GM12878 (cell line): ENCODE results near the gene ZMIZ1. TPM values are rescaled to one million over a fixed set of nuclear protein-coding genes. Genes with fewer than 3 reads are reported as not detected.

Experiments used
- ATAC-seq: fragments of 200-7000 bp; cut with Tn5 transposase; 3 replicates; pipeline ENCODE4 v1.9.1; 2020; ENCODE audit warnings: mild to moderate bottlenecking, moderate library complexity
- BruUV-seq: library from RNA; stranded (reverse); fragments of 400-500 nt; replicated peaks from 2 replicates; lab custom pipeline; 2021; lab: Mats Ljungman, UMichigan
- CTCF ChIA-PET: fragments of 300-600 bp; sonication (Branson Sonifier 250); formaldehyde crosslinking; extraction: SDS; loops from one replicate; lab custom pipeline; 2021; ENCODE audit warnings: inconsistent platforms; lab: Yijun Ruan, JAX
- POLR2A ChIA-PET: fragments of 350-600 bp; formaldehyde crosslinking; extraction: SDS; loops from one replicate; lab custom pipeline; 2021; ENCODE audit warnings: inconsistent platforms; lab: Charles Lee
- RAD21 ChIA-PET: fragments of 300-600 bp; sonication (Branson Sonifier 250); formaldehyde crosslinking; loops from one replicate; lab custom pipeline; 2023; ENCODE audit warnings: antibody characterized with exemption; ENCODE audit not compliant: unreplicated experiment; lab: Charles Lee
- SMC1A ChIA-PET: fragments of 300-600 bp; sonication (Branson Sonifier 250); formaldehyde crosslinking; loops from one replicate; lab custom pipeline; 2023; ENCODE audit not compliant: unreplicated experiment, uncharacterized antibody; lab: Charles Lee
- DNase-seq: peaks from one replicate; pipeline ENCODE4 v3.0.0-alpha.2; 2011; ENCODE audit warnings: low read depth, low spot score
- FAIRE-seq: peaks from 3 replicates; lab custom pipeline; 2011; peaks lifted over from hg19 to GRCh38; lab: Jason Lieb, UNC
- H2AFZ ChIP-seq: 2 replicates; pipeline ENCODE4 v1.6.0; 2011; ENCODE audit warnings: low read depth, low read length, control low read depth; ENCODE audit not compliant: control insufficient read depth
- H3K27ac ChIP-seq: 2 replicates; pipeline ENCODE4 v1.5.1; 2011; ENCODE audit warnings: control low read depth; ENCODE audit not compliant: control insufficient read depth, insufficient read depth
- H3K27me3 ChIP-seq, 2 experiments: replicated peaks in 1 of 2; 2 replicates each; pipeline versions ENCODE4 v1.6.0 to v1.6.1; 2011; ENCODE audit warnings: low read length in 1 of 2; ENCODE audit not compliant: control insufficient read depth in 2 of 2, insufficient read depth in 2 of 2
- H3K36me3 ChIP-seq, 2 experiments: 2 replicates each; pipeline ENCODE4 v1.5.1; 2011; ENCODE audit warnings: low read length in 1 of 2; ENCODE audit not compliant: control insufficient read depth in 2 of 2, insufficient read depth in 2 of 2
- H3K4me1 ChIP-seq: 2 replicates; pipeline ENCODE4 v1.6.1; 2011; ENCODE audit warnings: mild to moderate bottlenecking, low read length, moderate library complexity, mixed read lengths; ENCODE audit not compliant: control insufficient read depth, insufficient read depth
- H3K4me2 ChIP-seq: 2 replicates; pipeline ENCODE4 v1.6.0; 2011; ENCODE audit warnings: control low read depth; ENCODE audit not compliant: control insufficient read depth, insufficient read depth
- H3K4me3 ChIP-seq: fragments of 200-600 bp; sonication (generic); 2 replicates; pipeline ENCODE4 v1.5.1; 2016
- H3K79me2 ChIP-seq: 2 replicates; pipeline ENCODE4 v1.6.0; 2011; ENCODE audit warnings: low read length; ENCODE audit not compliant: control insufficient read depth, insufficient read depth
- H3K9ac ChIP-seq: 2 replicates; pipeline ENCODE4 v1.8.0; 2011; ENCODE audit warnings: low read length, control low read depth, mixed read lengths; ENCODE audit not compliant: control insufficient read depth, insufficient read depth
- H3K9me3 ChIP-seq: replicated peaks from 3 replicates; pipeline ENCODE4 v1.5.1; 2011; ENCODE audit warnings: mild to moderate bottlenecking, low read length; ENCODE audit not compliant: control insufficient read depth, insufficient read depth
- H4K20me1 ChIP-seq: 2 replicates; pipeline ENCODE4 v1.6.0; 2011; ENCODE audit not compliant: control insufficient read depth, insufficient read depth
- CTCF ChIP-seq, 3 experiments: IDR thresholded peaks in 2 of 3; conservative IDR thresholded peaks in 1 of 3; 2 replicates each; pipeline ENCODE4 v1.5.1; 2011; ENCODE audit warnings: low read depth in 3 of 3, low read length in 3 of 3, mild to moderate bottlenecking in 3 of 3, control low read depth in 2 of 3, moderate library complexity in 2 of 3, inconsistent platforms in 1 of 3, mixed read lengths in 1 of 3; ENCODE audit not compliant: control insufficient read depth in 2 of 3, insufficient read depth in 1 of 3; ENCODE audit errors: extremely low read depth in 1 of 3
- IKZF2 ChIP-seq, 2 experiments: fragments of 450-650 bp; IDR thresholded peaks; 2 replicates each; pipeline ENCODE4 v1.6.1; 2017; ENCODE audit warnings: mild to moderate bottlenecking in 2 of 2, moderate library complexity in 2 of 2
- IRF4 ChIP-seq: IDR thresholded peaks from 2 replicates; pipeline ENCODE4 v1.6.1; 2011; ENCODE audit warnings: low read depth, low read length
- NR2C1 ChIP-seq: fragments of 450-650 bp; IDR thresholded peaks from 2 replicates; pipeline ENCODE4 v1.6.1; 2017; ENCODE audit warnings: antibody characterized with exemption, mild to moderate bottlenecking, moderate library complexity
- SMAD5 ChIP-seq: IDR thresholded peaks from 2 replicates; pipeline ENCODE4 v1.6.1; 2016; ENCODE audit warnings: antibody characterized with exemption, low read depth
- WGBS: methylation state at CpG from one replicate; pipeline ENCODE4 v1.1.6; 2016; ENCODE audit warnings: low lambda C conversion rate; ENCODE audit not compliant: insufficient replicate concordance, insufficient coverage; ENCODE audit errors: missing lambda C conversion rate; 5-methylcytosine and 5-hydroxymethylcytosine counted together
- in situ Hi-C: fragments of 300-500 bp; cut with MboI; formaldehyde crosslinking; loops from 9 replicates; pipeline ENCODE4 v1.14.3; 2018; ENCODE audit warnings: mixed read lengths
- intact Hi-C: fragments of 100-400 bp; cut with micrococcal nuclease; formaldehyde crosslinking; loops from one replicate; pipeline ENCODE4 v1.14.2; 2022; ENCODE audit not compliant: unreplicated experiment
- polyA plus RNA-seq, 11 experiments: library from polyadenylated mRNA; depleted of rRNA in 4 of 11; unstranded in 6 of 11; stranded (reverse) in 5 of 11; fragments of >200 nt; fragmentation: Nextera tagmentation in 4 of 11; fragmentation: Illumina TruSeq in 1 of 11; extraction: Ambion mirVana in 4 of 11; extraction: Trizol in 1 of 11; gene quantifications; 1 replicate in 1 of 11; 2 replicates in 10 of 11; pipeline versions ENCODE4 v1.2.1 to v1.2.3, GENCODE V29; 2011 to 2016; ENCODE audit warnings: inconsistent platforms in 2 of 11, missing spikeins in 2 of 11, low read depth in 1 of 11
- total RNA-seq, 4 experiments: library from RNA; depleted of rRNA in 3 of 4; stranded (reverse); fragments of >200 nt in 3 of 4; fragmentation: Illumina TruSeq in 1 of 4; extraction: Trizol in 1 of 4; gene quantifications; 2 replicates each; pipeline versions ENCODE4 v1.2.1 to v1.2.3, GENCODE V29; 2013 to 2021

The ZMIZ1 gene
- total and polyA plus RNA-seq, 10 of the 15 experiments (the other 5 are each of a cell fraction or from before 2014, with no cell fraction given): 3.1 to 82.3 (median 14.9) TPM

GRCh38 chr10:79042639-79043411 is 25.9 kb upstream of the ZMIZ1 start (continued):
- TF ChIP-seq CTCF (IDR thresholded peaks at IDR 0.05 in 2 of 3, conservative IDR thresholded peaks at IDR 0.05 in 1 of 3; ENCODE audit: control insufficient read depth in 2 of 3, extremely low read depth in 1 of 3, insufficient read depth in 1 of 3, low read depth in 3 of 3, low read length in 3 of 3) (no peak), IRF4 (no peak)

- 39% methylated on average over 5 of the region's 5 CpGs for WGBS
- Histone ChIP-seq H3K36me3 (no peaks in the 10 kb centered on the region), H3K4me3 (no peak overlapping the region), H3K79me2 (no peaks in the 10 kb centered on the region), H3K9ac (no peak overlapping the region), H3K4me2 (no peak overlapping the region), H3K4me1 (peaks cover 8% of the 10 kb centered on the region), H2AFZ (no peak overlapping the region), H3K27me3 (peaks cover 0 to 2% of the 10 kb centered on the region in 2 experiments; a peak in 1 of 4 replicates), H3K9me3 (no peaks in the 10 kb centered on the region), H4K20me1 (no peaks in the 10 kb centered on the region), H3K27ac (no peak overlapping the region)
- ChIA-PET SMC1A (interaction anchor here (0.6 kb wide), 1 partner anchor 158 kb away, joined by 3 read pairs; no protein-coding TSS in a partner anchor), POLR2A (no interaction called here), RAD21 (no interaction called here), CTCF (no interaction called here)
- DNase-seq (no peak), FAIRE-seq (no peak), ATAC-seq (no peak)
- in situ Hi-C loops: no loop called here
- TF ChIP-seq SMAD5 (no peak), NR2C1 (no peak), IKZF2 (IDR thresholded peaks at IDR 0.05) (no peak)
- intact Hi-C loops: no loop called here
- BruUV-seq: no TSS peak
These were observed 24.6 kb upstream of the ZMIZ1 start for GRCh38 chr10:79044036-79044632.
